Ascending aorta (tissue), 2 donors: ENCODE data around the gene SLC38A9. TPM values are rescaled to one million over a fixed set of nuclear protein-coding genes. Genes with fewer than 3 reads are reported as not detected.

Source experiments
- DNase-seq, 2 donors: peaks; one replicate each; pipeline ENCODE4 v3.0.0-alpha.2; 2019; ENCODE audit warnings: low spot score in 2 of 2
- H3K27ac ChIP-seq, 2 donors: fragments of 200-600 bp; sonication (generic); one replicate each; pipeline ENCODE4 v1.5.1; 2016 to 2017; ENCODE audit warnings: mild to moderate bottlenecking in 1 of 2
- H3K27me3 ChIP-seq: fragments of 200-600 bp; sonication (generic); one replicate; pipeline ENCODE4 v1.5.1; 2017
- H3K36me3 ChIP-seq, 2 donors: fragments of 200-600 bp; sonication (generic); one replicate each; pipeline ENCODE4 v1.5.1; 2016
- H3K4me1 ChIP-seq, 2 donors: fragments of 200-600 bp; sonication (generic); one replicate each; pipeline ENCODE4 v1.5.1; 2016 to 2017; ENCODE audit warnings: mild to moderate bottlenecking in 1 of 2
- H3K4me3 ChIP-seq, 2 donors: fragments of 200-600 bp; sonication (generic); one replicate each; pipeline ENCODE4 v1.5.1; 2016 to 2017; ENCODE audit warnings: mild to moderate bottlenecking in 1 of 2
- H3K9me3 ChIP-seq, 2 donors: fragments of 200-600 bp; sonication (generic); one replicate each; pipeline ENCODE4 v1.5.1; 2016
- CTCF ChIP-seq, 3 experiments: fragments of 200-600 bp in 2 of 3; fragments of 450-650 bp in 1 of 3; sonication (generic) in 2 of 3; IDR thresholded peaks; one replicate each; pipeline ENCODE4 v1.5.1; 2016 to 2019; ENCODE audit warnings: antibody characterized with exemption in 3 of 3, mild to moderate bottlenecking in 1 of 3, moderate library complexity in 1 of 3
- intact Hi-C: fragments of 100-400 bp; cut with DNase I; formaldehyde crosslinking; loops from one replicate; pipeline ENCODE4 v1.15.1; 2023
- total RNA-seq: library from RNA; depleted of rRNA; stranded (reverse); fragments of >200 nt; gene quantifications from one replicate; pipeline ENCODE4 v1.1.0, GENCODE V29; 2016

Gene SLC38A9
- total RNA-seq, 1 donor from 2014 or later: 1.8 TPM

DNA sequence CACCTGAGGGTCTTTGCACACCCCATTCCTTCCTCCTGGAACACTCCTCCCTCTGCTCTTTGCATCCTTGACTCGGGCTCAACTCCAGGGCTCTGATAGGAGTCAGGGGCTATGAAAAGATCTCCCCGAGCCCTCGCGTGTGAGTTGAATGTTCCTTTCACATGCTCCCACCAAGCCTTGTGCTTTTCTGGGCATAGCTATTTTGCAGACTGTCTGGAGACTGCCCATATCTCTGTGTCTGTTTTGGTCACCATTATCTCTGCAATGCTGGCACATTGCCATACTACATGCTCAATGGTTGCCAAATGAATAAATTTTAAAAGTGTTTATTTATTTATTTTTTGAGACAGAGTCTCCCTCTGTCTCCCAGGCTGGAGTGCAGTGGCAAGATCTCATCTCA, 120.4 kb downstream of the SLC38A9 start:
- intact Hi-C loops: no loop called here
- peaks cover 0 to 18% of the 10 kb centered on the region in 2 donors for H3K4me1 ChIP-seq
- no peak for TF ChIP-seq CTCF (IDR thresholded peaks at IDR 0.05)
- no peaks in the 10 kb centered on the region for H3K9me3 ChIP-seq
- H3K27ac ChIP-seq: no peak overlapping the region
- no peaks in the 10 kb centered on the region for H3K36me3 ChIP-seq
- DNase-seq: no peak
- no peaks in the 10 kb centered on the region for H3K27me3 ChIP-seq
- H3K4me3 ChIP-seq: no peak overlapping the region

- no peaks in the 10 kb centered on the region for H3K4me1 ChIP-seq
- H3K9me3 ChIP-seq: no peaks in the 10 kb centered on the region
- TF ChIP-seq CTCF (IDR thresholded peaks at IDR 0.05): no peak
- intact Hi-C loops: no loop called here
- H3K27ac ChIP-seq: no peak overlapping the region
- no peak for DNase-seq
- no peak overlapping the region for H3K4me3 ChIP-seq
- no peaks in the 10 kb centered on the region for H3K27me3 ChIP-seq
- H3K36me3 ChIP-seq: no peaks in the 10 kb centered on the region
These were observed 126.9 kb downstream of the SLC38A9 start for GRCh38 chr5:55585206-55585610.

GRCh38 chr5:55584398-55585205, 127.5 kb downstream of the SLC38A9 start:
- DNase-seq: no peak
- Histone ChIP-seq H3K9me3 (no peaks in the 10 kb centered on the region), H3K4me1 (peaks cover 0 to under 1% of the 10 kb centered on the region in 2 donors), H3K4me3 (no peak overlapping the region), H3K36me3 (no peaks in the 10 kb centered on the region), H3K27me3 (no peaks in the 10 kb centered on the region), H3K27ac (no peak overlapping the region)
- intact Hi-C loops: no loop called here
- TF ChIP-seq CTCF (IDR thresholded peaks at IDR 0.05): no peak

GRCh38 chr5:55583578-55583977, 128.5 kb downstream of the SLC38A9 start:
- H3K36me3 ChIP-seq: no peaks in the 10 kb centered on the region
- H3K4me1 ChIP-seq: peaks cover 3 to 10% of the 10 kb centered on the region in 2 donors
- H3K9me3 ChIP-seq: no peaks in the 10 kb centered on the region
- no peaks in the 10 kb centered on the region for H3K27me3 ChIP-seq
- no peak overlapping the region for H3K4me3 ChIP-seq
- H3K27ac ChIP-seq: no peak overlapping the region
- no peak for DNase-seq
- intact Hi-C loops: no loop called here
- TF ChIP-seq CTCF (IDR thresholded peaks at IDR 0.05): no peak

- no peaks in the 10 kb centered on the region for H3K36me3 ChIP-seq
- intact Hi-C loops: no loop called here
- peaks cover 12 to 20% of the 10 kb centered on the region in 2 donors for H3K4me1 ChIP-seq
- TF ChIP-seq CTCF (IDR thresholded peaks at IDR 0.05): no peak
- no peaks in the 10 kb centered on the region for H3K9me3 ChIP-seq
- no peak for DNase-seq
- no peaks in the 10 kb centered on the region for H3K27me3 ChIP-seq
- H3K27ac ChIP-seq: no peak overlapping the region
- no peak overlapping the region for H3K4me3 ChIP-seq
These were observed 129.9 kb downstream of the SLC38A9 start for GRCh38 chr5:55582256-55582655.
